Measurements from ENCODE around the gene DNAJC11.
"Not testable (repeated sequence)": the region's sequence is repeated elsewhere in the genome, so short reads cannot be mapped to it uniquely, and the experiment has no call there.

The DNAJC11 gene

DNA sequence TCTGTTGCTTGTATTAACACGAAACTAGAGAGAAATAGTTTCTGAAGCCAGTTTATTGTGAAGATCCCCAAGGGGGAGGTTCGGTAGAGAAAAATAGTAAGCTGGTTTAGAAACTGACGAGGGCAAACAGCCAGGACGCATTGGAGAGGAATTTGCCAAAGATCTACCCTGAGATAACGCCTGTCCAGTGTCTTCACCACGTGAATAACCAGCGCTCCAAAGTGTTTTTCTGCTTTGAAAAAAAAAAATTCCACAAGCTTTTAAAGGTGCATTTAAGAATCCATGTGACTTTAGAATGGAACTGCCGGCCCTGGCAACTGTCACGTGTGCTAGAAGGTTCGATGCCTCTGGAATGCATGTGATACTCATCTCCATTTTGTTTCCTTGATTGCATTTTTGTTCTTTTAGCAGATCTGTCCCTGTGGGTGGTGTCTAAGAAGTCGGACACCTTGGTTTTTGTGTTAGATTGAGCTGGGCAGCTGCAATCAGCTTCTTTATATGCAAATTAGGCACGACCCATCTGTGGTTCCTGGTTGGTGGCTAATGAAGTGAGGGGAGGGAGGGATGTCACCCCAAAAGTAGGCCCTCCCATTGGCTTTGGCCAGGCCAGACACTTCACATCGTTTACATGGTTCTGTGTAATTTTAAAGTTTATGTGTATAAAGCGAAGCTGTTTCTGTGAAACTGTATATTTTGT lies 78.2 kb downstream of the DNAJC11 start:
- peak; percentile 39 for DNase-seq (ENCODE audit: low read depth)

DNA sequence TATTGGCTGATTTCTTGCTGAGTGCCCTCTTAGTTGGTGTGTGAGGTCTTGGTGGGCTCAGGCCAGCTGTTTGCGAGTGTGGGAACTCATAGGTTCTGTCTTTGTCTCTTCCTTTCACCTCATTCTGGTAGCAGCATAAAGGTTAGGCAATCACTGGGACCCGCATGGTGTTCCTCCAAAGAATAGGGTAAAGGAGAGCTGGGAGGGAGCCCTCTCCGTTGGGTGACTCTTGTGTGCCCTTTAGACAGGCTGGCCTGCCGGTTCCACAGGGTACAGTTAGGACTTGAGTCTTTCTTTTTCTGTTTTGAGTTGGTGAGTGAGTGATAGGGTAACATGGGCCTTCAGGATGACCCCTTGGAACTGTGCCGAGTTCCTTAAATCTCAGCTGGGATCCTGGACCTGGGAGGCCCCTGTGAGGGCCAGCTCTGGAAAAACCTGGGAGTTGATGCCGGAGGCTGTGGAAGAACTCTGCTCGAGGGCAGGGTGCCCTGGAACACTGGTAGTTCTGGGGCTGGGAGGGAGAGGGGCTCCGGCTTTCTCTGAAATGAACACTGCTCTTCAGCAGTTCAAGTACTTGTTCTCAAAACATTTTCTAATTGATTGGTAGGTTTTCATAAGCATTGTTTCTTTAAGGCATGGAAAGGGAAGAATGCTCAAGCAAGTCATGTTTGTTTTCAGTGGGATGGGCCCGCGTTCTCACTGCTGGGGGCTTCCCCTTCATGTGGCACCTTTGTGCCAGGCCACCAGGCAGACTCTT lies 79.0 kb downstream of the DNAJC11 start:
- DNase-seq (ENCODE audit: low read depth), result no peak

DNA sequence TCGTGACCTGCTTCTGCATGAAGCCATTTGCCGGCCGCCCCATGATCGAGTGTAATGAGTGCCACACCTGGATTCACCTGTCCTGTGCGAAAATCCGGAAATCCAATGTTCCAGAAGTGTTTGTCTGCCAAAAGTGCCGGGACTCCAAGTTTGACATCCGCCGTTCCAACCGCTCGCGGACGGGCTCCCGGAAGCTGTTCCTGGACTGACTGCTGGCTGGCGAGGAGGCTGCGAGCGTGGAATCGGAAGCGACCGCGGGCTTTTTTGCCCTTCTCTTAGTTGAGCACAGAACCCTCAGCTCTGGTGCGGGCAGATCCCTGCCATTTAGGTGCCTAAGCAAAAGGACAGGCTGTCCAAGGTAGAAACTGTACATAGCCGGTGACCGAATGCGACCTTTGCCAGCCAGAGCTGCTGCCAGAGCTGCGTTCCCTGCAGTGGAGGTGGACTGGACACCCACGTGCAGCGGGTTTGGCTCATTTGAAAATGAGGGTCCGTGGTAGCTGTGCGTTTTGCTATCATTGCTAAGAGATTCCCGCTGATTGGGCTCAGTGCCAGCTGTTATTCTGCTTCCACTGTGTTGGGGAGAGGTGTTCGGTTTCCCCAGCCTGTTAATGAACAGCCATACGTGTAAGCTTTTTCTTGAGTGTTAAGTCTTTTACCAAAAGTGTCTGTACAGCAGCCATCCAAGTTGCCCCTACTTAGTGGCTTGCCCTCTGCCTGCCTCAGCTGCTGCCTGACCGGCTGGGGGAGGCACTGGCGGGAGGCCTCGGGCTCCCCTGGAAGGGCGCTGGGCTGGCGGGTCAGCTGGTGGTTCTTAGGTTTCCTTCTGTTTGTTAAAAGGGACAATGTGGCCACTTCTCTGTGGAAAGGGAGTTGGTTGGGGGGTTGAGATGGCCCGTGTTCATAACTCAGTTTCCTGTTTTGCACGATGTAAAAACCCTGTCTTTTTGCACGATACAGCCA lies 79.9 kb downstream of the DNAJC11 start:
- no peak for DNase-seq (ENCODE audit: low read depth)

DNA sequence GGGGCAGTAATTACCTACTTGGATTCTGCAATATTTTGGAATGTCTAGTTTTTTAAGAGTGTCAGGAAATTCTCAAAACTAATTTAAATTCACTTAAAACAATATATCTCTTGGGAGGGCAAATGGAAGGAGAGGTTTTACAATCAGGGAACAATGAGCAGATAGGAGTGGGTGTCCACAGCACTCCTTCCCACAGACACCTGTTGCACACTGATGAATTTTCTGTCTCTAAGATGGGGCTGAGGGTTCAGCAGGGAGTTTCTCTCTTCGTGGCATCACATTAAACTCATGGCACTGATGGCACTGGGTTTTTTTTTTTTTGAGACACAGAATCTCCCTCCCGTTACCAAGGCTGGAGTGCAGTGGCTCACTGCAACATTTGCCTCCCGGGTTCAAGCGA lies 82.6 kb downstream of the DNAJC11 start:
- no peak for DNase-seq (ENCODE audit: low read depth)

GRCh38 chr1:6614929-6615785 lies 86.5 kb downstream of the DNAJC11 start:
- peak; percentile 26 for DNase-seq (ENCODE audit: low read depth)

GRCh38 chr1:6614019-6614928 lies 87.3 kb downstream of the DNAJC11 start:
- DNase-seq (ENCODE audit: low read depth), result no peak

- DNase-seq (ENCODE audit: low read depth), result peak; percentile 99
These were observed 88.1 kb downstream of the DNAJC11 start, which contains the start of gene PHF13 for GRCh38 chr1:6613361-6614018. TSS of gene PHF13 (plus strand) at chr1:6613731. CDS start at chr1:6614067, 336 bp downstream.

GRCh38 chr1:6612641-6613360 lies 88.8 kb downstream of the DNAJC11 start:
- peak; percentile 37 for DNase-seq (ENCODE audit: low read depth)

DNA sequence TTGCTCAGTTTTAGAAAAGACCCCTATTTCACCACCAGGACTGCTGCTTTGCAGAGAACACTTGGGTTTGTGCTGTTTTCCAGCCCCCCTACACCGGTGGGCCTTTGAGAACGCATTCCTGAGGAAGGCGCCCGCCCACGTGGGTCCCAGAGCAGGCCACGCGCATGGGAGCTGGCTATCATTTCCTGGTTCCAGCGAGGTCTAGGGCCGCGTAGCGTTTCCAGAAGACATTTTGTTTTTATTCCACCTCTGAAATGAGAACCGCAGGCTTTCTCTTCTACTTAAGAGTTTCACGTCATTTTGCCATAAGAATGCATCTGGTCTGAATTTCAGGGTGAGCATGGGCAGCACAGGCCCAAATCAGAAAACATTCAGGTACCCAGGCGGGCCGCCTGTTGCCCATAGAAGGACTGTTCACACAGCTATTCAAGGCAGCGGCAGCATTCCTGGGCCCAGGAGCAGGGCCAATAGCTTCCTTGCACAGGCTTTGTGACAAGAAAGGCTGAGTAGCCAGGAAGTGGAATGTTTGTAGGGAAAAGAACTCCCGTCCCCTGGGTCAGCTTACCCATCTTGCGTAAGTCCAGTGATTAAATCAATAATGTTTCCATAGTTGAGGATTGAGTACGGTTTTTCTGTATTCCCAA lies 97.6 kb downstream of the DNAJC11 start:
- DNase-seq (ENCODE audit: low read depth), result peak; percentile 78

DNA sequence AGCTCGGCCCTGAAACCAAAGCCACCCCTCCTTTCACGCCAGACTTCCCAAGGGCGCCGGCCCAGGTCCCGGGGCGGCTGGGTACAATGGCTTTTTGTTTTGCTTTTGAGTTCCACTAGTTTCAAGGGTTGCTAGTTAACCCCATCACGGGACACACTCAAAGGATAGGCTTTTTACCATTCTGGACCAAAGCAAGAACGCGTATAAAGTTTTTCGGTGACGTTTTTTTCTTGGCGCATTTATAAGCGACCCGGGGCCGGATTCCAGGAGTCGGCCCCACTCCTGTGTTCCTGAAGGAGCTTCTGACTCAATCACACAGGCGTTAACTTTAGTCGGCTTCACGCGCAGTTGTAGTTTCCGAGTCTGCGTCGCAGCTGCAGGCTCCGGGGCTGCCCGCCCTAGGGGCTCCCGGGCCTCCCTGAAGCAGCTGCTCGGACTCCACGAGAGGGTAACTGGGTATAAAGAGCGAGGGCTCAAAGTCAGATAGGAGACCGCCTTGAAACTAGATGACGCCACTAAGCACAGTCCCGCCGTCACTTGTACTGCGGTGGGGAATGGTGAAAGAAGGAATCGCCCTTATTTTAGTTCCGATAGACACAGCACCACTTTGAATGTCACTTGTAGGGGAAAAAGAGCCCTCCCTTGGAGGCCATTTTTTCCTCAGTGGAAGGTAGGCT lies 98.2 kb downstream of the DNAJC11 start:
- peak; percentile 85 for DNase-seq (ENCODE audit: low read depth)

GRCh38 chr1:6602669-6603237 lies 98.9 kb downstream of the DNAJC11 start, which contains the start of gene KLHL21:
TSS of gene KLHL21 (minus strand) at chr1:6602869. CDS start at chr1:6602817, 52 bp downstream.
- peak; percentile 88 for DNase-seq (ENCODE audit: low read depth)

- peak; percentile 77 for DNase-seq (ENCODE audit: low read depth)
These were observed 99.5 kb downstream of the DNAJC11 start for GRCh38 chr1:6601923-6602668.

DNA sequence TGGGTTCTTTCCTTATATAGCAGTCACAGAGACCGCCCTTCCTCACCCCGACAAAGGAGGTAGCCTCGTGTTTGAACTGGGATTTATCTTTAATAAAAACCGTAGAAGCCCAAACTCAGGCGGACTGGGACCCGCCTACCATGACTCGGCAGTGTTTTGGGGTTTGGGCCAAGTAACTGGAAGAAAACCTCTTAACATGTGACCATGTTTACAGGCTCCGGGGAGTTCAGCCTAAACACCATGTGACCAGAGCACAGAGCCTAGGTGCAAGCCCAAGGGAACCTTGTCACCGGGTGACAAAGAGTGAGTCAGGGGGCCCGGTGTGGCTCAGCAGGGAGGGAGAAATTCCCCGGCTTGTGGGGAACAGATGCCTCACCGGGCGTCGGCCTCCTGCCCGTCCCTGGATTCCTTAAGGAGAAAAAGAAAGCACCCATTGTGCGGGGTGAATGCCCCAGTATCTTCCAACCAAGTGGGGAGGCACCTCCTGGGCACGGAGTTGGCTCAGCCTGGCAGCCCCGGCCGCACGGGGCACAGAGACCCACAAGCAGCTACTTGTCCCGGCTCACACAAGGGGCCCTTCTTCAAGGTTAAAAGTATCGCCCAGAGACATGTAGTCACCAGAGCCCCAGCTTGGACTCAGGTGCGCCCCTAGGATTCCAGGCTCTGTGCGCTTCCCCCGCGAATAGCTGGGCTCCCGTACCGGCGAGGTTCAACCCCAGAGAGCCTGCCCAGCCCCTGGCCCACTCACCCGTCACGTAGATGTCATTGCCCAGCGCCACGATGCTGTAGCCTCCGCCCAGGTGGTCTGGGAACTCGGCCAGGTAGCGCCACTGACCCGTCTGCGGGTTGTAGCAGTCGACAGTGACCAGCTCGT lies 100.3 kb downstream of the DNAJC11 start:
- DNase-seq (ENCODE audit: low read depth), result peak; percentile 97

DNA sequence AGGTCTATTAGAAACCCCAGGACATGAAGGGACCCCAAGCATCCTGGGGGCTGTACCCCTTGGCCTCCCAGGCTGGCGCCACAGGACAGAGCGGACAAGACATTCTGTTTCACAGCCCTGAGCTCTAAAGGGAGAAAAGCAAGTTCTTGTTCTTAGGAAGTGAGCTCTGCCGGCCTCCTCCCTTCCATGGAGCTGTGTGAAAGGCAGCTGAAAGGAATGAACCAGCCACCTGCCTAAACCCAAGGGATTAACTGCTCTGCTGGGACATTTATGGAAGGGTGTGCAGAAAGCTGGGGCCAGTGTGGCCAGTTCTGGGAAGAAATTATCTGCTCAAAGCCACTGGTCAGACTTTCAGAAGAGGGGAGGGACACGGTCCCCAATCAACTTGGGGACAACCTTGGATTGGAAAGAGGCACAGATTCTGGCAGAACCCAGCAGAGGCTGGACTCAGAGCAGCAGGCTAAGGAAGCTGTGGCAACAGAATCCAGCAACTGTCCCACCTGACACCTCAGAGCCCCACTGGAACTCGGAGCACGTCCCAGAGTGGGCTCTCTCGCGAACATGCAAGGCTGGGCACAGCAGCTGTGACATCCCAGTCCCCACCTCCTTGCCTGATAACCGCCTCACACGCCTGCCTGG lies 101.1 kb downstream of the DNAJC11 start:
- DNase-seq (ENCODE audit: low read depth), result peak; percentile 52

DNA sequence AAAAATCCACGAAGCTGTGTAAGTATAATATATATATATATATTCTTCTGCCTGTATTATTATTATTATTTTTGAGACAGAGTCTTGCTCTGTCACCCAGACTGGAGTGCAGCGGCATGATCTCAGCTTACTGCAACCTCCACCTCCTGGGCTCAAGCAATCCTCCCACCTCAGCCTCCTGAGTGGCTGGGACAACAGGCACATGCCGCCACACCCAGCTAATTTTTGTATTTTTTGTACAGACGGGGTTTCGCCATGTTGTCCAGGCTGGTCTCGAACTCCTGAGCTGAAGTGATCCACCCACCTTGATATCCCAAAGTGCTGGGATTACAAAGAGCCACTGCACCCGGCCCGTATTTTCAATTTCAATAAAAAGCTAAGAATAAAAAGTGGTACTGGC lies 101.6 kb downstream of the DNAJC11 start:
- not testable (repeated sequence) for DNase-seq (ENCODE audit: low read depth)
